Measurements from ENCODE around the gene NRCAM.

DNA sequence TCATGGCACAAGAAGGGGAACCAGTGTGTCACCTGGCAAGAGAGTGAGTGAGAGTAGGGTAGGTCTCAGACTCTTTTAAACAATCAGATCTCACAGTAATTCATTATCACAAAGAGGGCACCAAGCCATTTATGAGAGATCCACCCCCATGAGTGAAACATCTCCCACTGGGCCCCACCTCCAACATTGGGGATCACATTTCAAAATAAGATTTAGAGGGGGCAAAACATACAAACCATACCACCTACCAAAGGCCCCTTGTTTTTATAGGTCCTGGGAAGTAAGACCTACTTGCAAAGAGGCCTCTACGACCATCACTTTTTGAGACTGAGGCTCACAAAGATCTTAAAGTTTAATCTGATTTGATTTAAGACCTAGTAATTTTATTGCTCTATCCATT lies 134.9 kb downstream of the NRCAM start:
- TF ChIP-seq, protein P1, sequence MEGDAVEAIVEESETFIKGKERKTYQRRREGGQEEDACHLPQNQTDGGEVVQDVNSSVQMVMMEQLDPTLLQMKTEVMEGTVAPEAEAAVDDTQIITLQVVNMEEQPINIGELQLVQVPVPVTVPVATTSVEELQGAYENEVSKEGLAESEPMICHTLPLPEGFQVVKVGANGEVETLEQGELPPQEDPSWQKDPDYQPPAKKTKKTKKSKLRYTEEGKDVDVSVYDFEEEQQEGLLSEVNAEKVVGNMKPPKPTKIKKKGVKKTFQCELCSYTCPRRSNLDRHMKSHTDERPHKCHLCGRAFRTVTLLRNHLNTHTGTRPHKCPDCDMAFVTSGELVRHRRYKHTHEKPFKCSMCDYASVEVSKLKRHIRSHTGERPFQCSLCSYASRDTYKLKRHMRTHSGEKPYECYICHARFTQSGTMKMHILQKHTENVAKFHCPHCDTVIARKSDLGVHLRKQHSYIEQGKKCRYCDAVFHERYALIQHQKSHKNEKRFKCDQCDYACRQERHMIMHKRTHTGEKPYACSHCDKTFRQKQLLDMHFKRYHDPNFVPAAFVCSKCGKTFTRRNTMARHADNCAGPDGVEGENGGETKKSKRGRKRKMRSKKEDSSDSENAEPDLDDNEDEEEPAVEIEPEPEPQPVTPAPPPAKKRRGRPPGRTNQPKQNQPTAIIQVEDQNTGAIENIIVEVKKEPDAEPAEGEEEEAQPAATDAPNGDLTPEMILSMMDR (IDR thresholded peaks at IDR 0.05; ENCODE audit: low read depth, low read length): no peak
- TF ChIP-seq EZH2phosphoT487 (IDR thresholded peaks at IDR 0.05; ENCODE audit: low read depth): no peak

All from OCI-LY3 (cell line).